Keratinocyte (primary cell): ENCODE results near the gene IGF1R. TPM values are rescaled to one million over a fixed set of nuclear protein-coding genes. Genes with fewer than 3 reads are reported as not detected.

Experiments used
- DNase-seq: peaks from one replicate; pipeline ENCODE4 v3.0.0-alpha.2; 2011; ENCODE audit warnings: low read depth, missing footprints, low spot score
- FAIRE-seq: peaks from 2 replicates; lab custom pipeline; 2011; peaks lifted over from hg19 to GRCh38; lab: Jason Lieb, UNC
- H2AFZ ChIP-seq: 2 replicates; pipeline ENCODE4 v1.6.0; 2012; ENCODE audit warnings: low read length, control low read depth, inconsistent platforms; ENCODE audit not compliant: control insufficient read depth
- H3K27ac ChIP-seq: 2 replicates; pipeline ENCODE4 v1.5.1; 2011; ENCODE audit warnings: low read length; ENCODE audit not compliant: control insufficient read depth, insufficient read depth
- H3K27me3 ChIP-seq: 3 replicates; pipeline ENCODE4 v1.6.0; 2011; ENCODE audit warnings: low read length; ENCODE audit not compliant: control insufficient read depth, insufficient read depth; ENCODE audit errors: extremely low read depth
- H3K36me3 ChIP-seq, 2 experiments: 2 replicates in 1 of 2; 3 replicates in 1 of 2; pipeline ENCODE4 v1.5.1; 2011; ENCODE audit warnings: low read length in 2 of 2, mild to moderate bottlenecking in 1 of 2; ENCODE audit not compliant: control insufficient read depth in 2 of 2, insufficient read depth in 2 of 2; ENCODE audit errors: extremely low read depth in 1 of 2
- H3K4me1 ChIP-seq: 3 replicates; pipeline ENCODE4 v1.5.1; 2011; ENCODE audit warnings: low read length; ENCODE audit not compliant: control insufficient read depth, insufficient read depth; ENCODE audit errors: extremely low read depth
- H3K4me2 ChIP-seq: 3 replicates; pipeline ENCODE4 v1.6.0; 2011; ENCODE audit warnings: low read depth, low read length; ENCODE audit not compliant: control insufficient read depth, insufficient read depth; ENCODE audit errors: extremely low read depth
- H3K4me3 ChIP-seq, 3 experiments: fragments of 200-600 bp in 1 of 3; sonication (generic) in 1 of 3; 2 replicates in 2 of 3; 3 replicates in 1 of 3; pipeline ENCODE4 v1.5.1; 2011 to 2016; ENCODE audit warnings: low read length in 3 of 3, mild to moderate bottlenecking in 3 of 3, control low read depth in 2 of 3, inconsistent platforms in 1 of 3, low read depth in 1 of 3, mixed read lengths in 1 of 3, mixed run types in 1 of 3, moderate library complexity in 1 of 3; ENCODE audit not compliant: control insufficient read depth in 2 of 3, insufficient read depth in 2 of 3; ENCODE audit errors: extremely low read depth in 1 of 3
- H3K79me2 ChIP-seq: 2 replicates; pipeline ENCODE4 v1.6.0; 2012; ENCODE audit warnings: low read length; ENCODE audit not compliant: control insufficient read depth, insufficient read depth
- H3K9ac ChIP-seq: 3 replicates; pipeline ENCODE4 v1.6.0; 2011; ENCODE audit warnings: low read length; ENCODE audit not compliant: control insufficient read depth, insufficient read depth; ENCODE audit errors: extremely low read depth
- H3K9me1 ChIP-seq: 3 replicates; pipeline ENCODE4 v1.6.0; 2011; ENCODE audit warnings: low read length; ENCODE audit not compliant: control insufficient read depth, insufficient read depth; ENCODE audit errors: extremely low read depth
- H3K9me3 ChIP-seq: 2 replicates; pipeline ENCODE4 v1.5.1; 2012; ENCODE audit warnings: low read depth, low read length; ENCODE audit not compliant: control insufficient read depth
- H4K20me1 ChIP-seq: 3 replicates; pipeline ENCODE4 v1.6.0; 2011; ENCODE audit warnings: low read length; ENCODE audit not compliant: control insufficient read depth, insufficient read depth; ENCODE audit errors: extremely low read depth
- CTCF ChIP-seq, 3 experiments: IDR thresholded peaks in 1 of 3; conservative IDR thresholded peaks in 1 of 3; optimal IDR thresholded peaks in 1 of 3; 2 replicates in 2 of 3; 3 replicates in 1 of 3; pipeline versions ENCODE3 to v1.5.1; 2011; ENCODE audit warnings: low read length in 3 of 3, mild to moderate bottlenecking in 3 of 3, moderate library complexity in 2 of 3, control low read depth in 1 of 3, inconsistent platforms in 1 of 3; ENCODE audit not compliant: insufficient read depth in 2 of 3; ENCODE audit errors: extremely low read depth in 1 of 3
- EZH2 ChIP-seq: IDR thresholded peaks from one replicate; pipeline ENCODE4 v1.6.1; 2012; ENCODE audit warnings: inconsistent platforms, mild to moderate bottlenecking, low read length, moderate library complexity
- dilution Hi-C: fragments of 300-500 bp; cut with MboI; formaldehyde crosslinking; loops from one replicate; pipeline ENCODE4 v1.7.0; 2020; ENCODE audit warnings: low sequenced_read_pairs; ENCODE audit not compliant: extremely low pct_ligation_motif_present
- polyA plus RNA-seq, 5 experiments: library from polyadenylated mRNA; depleted of rRNA in 3 of 5; stranded (reverse) in 3 of 5; stranded (forward) in 1 of 5; unstranded in 1 of 5; fragments of >200 nt; gene quantifications; 1 replicate in 1 of 5; 2 replicates in 3 of 5; 3 replicates in 1 of 5; pipeline versions ENCODE4 v1.2.1 to v1.2.3, GENCODE V29; 2011 to 2012; ENCODE audit warnings: missing spikeins in 2 of 5, low read depth in 1 of 5, low replicate concordance in 1 of 5

IGF1R gene
- polyA plus RNA-seq, 1 donor (not counting 4 experiments of a cell fraction or from before 2014, with no cell fraction given): 14.5 TPM

DNA sequence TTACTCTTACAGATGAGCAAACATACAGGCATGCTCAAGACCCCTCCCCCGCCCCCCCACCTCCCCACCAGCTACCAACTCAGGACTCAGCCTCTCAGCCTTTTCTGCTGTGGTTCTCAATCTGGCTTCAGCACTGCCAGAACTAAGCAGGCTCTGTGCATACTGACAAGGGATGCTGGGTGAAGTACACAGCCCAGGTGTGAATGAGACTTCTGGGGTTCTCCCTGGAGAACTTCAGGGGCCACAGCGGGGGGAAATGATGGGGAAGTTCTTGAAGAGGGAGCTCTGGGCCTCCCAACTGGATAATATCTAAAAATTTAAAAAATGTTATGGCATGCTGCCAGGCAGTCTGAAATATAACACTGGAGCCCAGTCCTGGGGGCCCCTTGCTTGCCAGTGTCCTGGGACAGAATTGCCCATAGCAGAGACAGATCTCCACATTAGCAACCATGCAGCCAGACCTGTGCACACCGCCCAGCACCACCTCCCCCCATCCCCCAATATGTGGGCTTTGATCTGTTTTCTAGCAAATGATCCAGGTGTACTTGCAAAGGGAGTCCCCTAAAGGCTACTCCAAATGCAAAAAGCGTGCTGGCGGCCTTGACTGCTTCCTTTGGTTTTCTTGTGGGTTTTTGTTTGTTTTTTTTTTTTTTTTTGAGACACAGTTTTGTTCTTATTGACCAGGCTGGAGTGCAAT is 317.9 kb downstream of the IGF1R start:
- H3K9me1 ChIP-seq: no peaks in the 10 kb centered on the region
- dilution Hi-C loops: no loop called here
- H3K4me2 ChIP-seq: no peak overlapping the region

GRCh38 chr15:98967096-98967495 is 318.8 kb downstream of the IGF1R start:
- no peak overlapping the region for H3K9ac ChIP-seq
- H3K27me3 ChIP-seq: no peaks in the 10 kb centered on the region
- H3K9me3 ChIP-seq: no peaks in the 10 kb centered on the region
- H3K9me1 ChIP-seq: no peaks in the 10 kb centered on the region
- H3K36me3 ChIP-seq: peaks cover 2 to 4% of the 10 kb centered on the region in 2 experiments
- dilution Hi-C loops: no loop called here
- H3K4me2 ChIP-seq: peak overlapping the region; percentile 52
- H3K4me1 ChIP-seq: no peaks in the 10 kb centered on the region
- no peak overlapping the region for H3K4me3 ChIP-seq
- no peaks in the 10 kb centered on the region for H3K79me2 ChIP-seq
- no peak for DNase-seq
- FAIRE-seq: no peak
- H3K27ac ChIP-seq: no peak overlapping the region
- H2AFZ ChIP-seq: no peak overlapping the region
- H4K20me1 ChIP-seq: no peaks in the 10 kb centered on the region
- TF ChIP-seq EZH2 (no peak), CTCF (optimal IDR thresholded peaks at IDR 0.05 in 1 of 3, IDR thresholded peaks at IDR 0.05 in 1 of 3, conservative IDR thresholded peaks at IDR 0.05 in 1 of 3; ENCODE audit: extremely low read depth in 1 of 3, insufficient read depth in 2 of 3, low read length in 3 of 3) (no peak)

More for the DNA sequence above, 317.9 kb downstream of the IGF1R start:
- Histone ChIP-seq H3K36me3 (peaks cover 10 to 12% of the 10 kb centered on the region in 2 experiments), H3K9me3 (no peaks in the 10 kb centered on the region), H3K4me1 (no peaks in the 10 kb centered on the region), H3K27ac (no peak overlapping the region), H4K20me1 (no peaks in the 10 kb centered on the region), H3K79me2 (no peaks in the 10 kb centered on the region), H3K27me3 (no peaks in the 10 kb centered on the region), H3K4me3 (no peak overlapping the region), H3K9ac (no peak overlapping the region), H2AFZ (no peak overlapping the region)
- FAIRE-seq (no peak), DNase-seq (no peak)
- no peak for TF ChIP-seq EZH2
- no peak for TF ChIP-seq CTCF (optimal IDR thresholded peaks at IDR 0.05 in 1 of 3, IDR thresholded peaks at IDR 0.05 in 1 of 3, conservative IDR thresholded peaks at IDR 0.05 in 1 of 3; ENCODE audit: extremely low read depth in 1 of 3, insufficient read depth in 2 of 3, low read length in 3 of 3)
